HEK293 (cell line): ENCODE results near the gene FGF19.

Source experiments
- AEBP2 ChIP-seq: fragments of 450-650 bp; formaldehyde crosslinking; IDR thresholded peaks from 2 replicates; pipeline ENCODE4 v1.5.1; 2016; ENCODE audit warnings: missing biosample characterization, missing genetic modification characterization, borderline replicate concordance
- BCL11B ChIP-seq: fragments of 450-650 bp; formaldehyde crosslinking; IDR thresholded peaks from 2 replicates; pipeline ENCODE4 v1.5.1; 2016; ENCODE audit warnings: low read depth, missing biosample characterization, missing genetic modification characterization
- GLIS1 ChIP-seq: fragments of 450-650 bp; formaldehyde crosslinking; IDR thresholded peaks from 2 replicates; pipeline ENCODE4 v1.5.1; 2016; ENCODE audit warnings: missing biosample characterization, missing genetic modification characterization
- KLF1 ChIP-seq: fragments of 450-650 bp; formaldehyde crosslinking; IDR thresholded peaks from 2 replicates; pipeline ENCODE4 v1.5.1; 2016; ENCODE audit warnings: missing biosample characterization, missing genetic modification characterization
- MEIS1 ChIP-seq: sonication (generic); formaldehyde crosslinking; IDR thresholded peaks from 2 replicates; pipeline ENCODE4 v1.8.1; 2022; ENCODE audit warnings: missing genetic modification reagents, mild to moderate bottlenecking, borderline replicate concordance
- OSR2 ChIP-seq: fragments of 450-650 bp; formaldehyde crosslinking; IDR thresholded peaks from 2 replicates; pipeline ENCODE4 v1.5.1; 2016; ENCODE audit warnings: missing biosample characterization, missing genetic modification characterization
- PBX3 ChIP-seq: sonication (generic); formaldehyde crosslinking; IDR thresholded peaks from 2 replicates; pipeline ENCODE4 v1.8.1; 2022; ENCODE audit warnings: mild to moderate bottlenecking, moderate library complexity, missing genetic modification reagents
- PRDM1 ChIP-seq: fragments of 450-650 bp; formaldehyde crosslinking; IDR thresholded peaks from 2 replicates; pipeline ENCODE4; 2016; ENCODE audit warnings: missing biosample characterization, missing genetic modification characterization
- SP2 ChIP-seq: fragments of 450-650 bp; formaldehyde crosslinking; IDR thresholded peaks from 2 replicates; pipeline ENCODE4 v1.5.1; 2016; ENCODE audit warnings: missing biosample characterization, missing genetic modification characterization
- ZBTB21 ChIP-seq: fragments of 450-650 bp; formaldehyde crosslinking; IDR thresholded peaks from 2 replicates; pipeline ENCODE4 v1.5.1; 2017; ENCODE audit warnings: missing biosample characterization, missing genetic modification characterization
- ZBTB44 ChIP-seq: fragments of 450-650 bp; IDR thresholded peaks from 2 replicates; pipeline ENCODE4 v1.5.1; 2018; ENCODE audit warnings: missing biosample characterization, mild to moderate bottlenecking, missing genetic modification characterization
- ZNF148 ChIP-seq: fragments of 450-650 bp; formaldehyde crosslinking; IDR thresholded peaks from 2 replicates; pipeline ENCODE4 v1.5.0; 2017; ENCODE audit warnings: missing biosample characterization, missing genetic modification characterization, borderline replicate concordance
- ZNF157 ChIP-seq: fragments of 450-650 bp; formaldehyde crosslinking; IDR thresholded peaks from 2 replicates; pipeline ENCODE4 v1.5.1; 2016; ENCODE audit warnings: missing biosample characterization, missing genetic modification characterization
- ZNF302 ChIP-seq: fragments of 450-650 bp; formaldehyde crosslinking; IDR thresholded peaks from 2 replicates; pipeline ENCODE4 v1.5.1; 2016; ENCODE audit warnings: missing biosample characterization, missing genetic modification characterization, low read depth
- ZNF341 ChIP-seq: fragments of 450-650 bp; formaldehyde crosslinking; IDR thresholded peaks from 2 replicates; pipeline ENCODE4; 2016; ENCODE audit warnings: low read depth, missing biosample characterization, missing genetic modification characterization
- ZNF366 ChIP-seq: fragments of 450-650 bp; formaldehyde crosslinking; conservative IDR thresholded peaks from 2 replicates; pipeline ENCODE4 v1.5.1; 2016; ENCODE audit warnings: missing biosample characterization, missing genetic modification characterization
- ZNF37A ChIP-seq: fragments of 450-650 bp; IDR thresholded peaks from 2 replicates; pipeline ENCODE4 v1.5.1; 2018; ENCODE audit warnings: missing biosample characterization, missing genetic modification characterization
- ZNF404 ChIP-seq: fragments of 450-650 bp; formaldehyde crosslinking; IDR thresholded peaks from 2 replicates; pipeline ENCODE4 v1.5.1; 2017; ENCODE audit warnings: missing biosample characterization, missing genetic modification characterization
- ZNF416 ChIP-seq: fragments of 450-650 bp; formaldehyde crosslinking; IDR thresholded peaks from 2 replicates; pipeline ENCODE4 v1.5.1; 2016; ENCODE audit warnings: missing biosample characterization, missing genetic modification characterization
- ZNF473 ChIP-seq: fragments of 450-650 bp; formaldehyde crosslinking; IDR thresholded peaks from 2 replicates; pipeline ENCODE4 v1.5.1; 2017; ENCODE audit warnings: missing biosample characterization, missing genetic modification characterization
- ZNF529 ChIP-seq: fragments of 450-650 bp; formaldehyde crosslinking; IDR thresholded peaks from 2 replicates; pipeline ENCODE4 v1.5.1; 2017; ENCODE audit warnings: missing genetic modification characterization, missing biosample characterization; ENCODE audit not compliant: insufficient replicate concordance
- ZNF548 ChIP-seq: fragments of 450-650 bp; formaldehyde crosslinking; IDR thresholded peaks from 2 replicates; pipeline ENCODE4 v1.5.1; 2016; ENCODE audit warnings: missing biosample characterization, missing genetic modification characterization
- ZNF555 ChIP-seq: fragments of 450-650 bp; formaldehyde crosslinking; conservative IDR thresholded peaks from 2 replicates; pipeline ENCODE4 v1.5.1; 2017; ENCODE audit warnings: missing biosample characterization, mild to moderate bottlenecking, missing genetic modification characterization, inconsistent platforms
- ZNF560 ChIP-seq: fragments of 450-650 bp; formaldehyde crosslinking; IDR thresholded peaks from 2 replicates; pipeline ENCODE4 v1.5.1; 2017; ENCODE audit warnings: missing biosample characterization, missing genetic modification characterization, borderline replicate concordance
- ZNF561 ChIP-seq: fragments of 450-650 bp; IDR thresholded peaks from 2 replicates; pipeline ENCODE4 v1.5.1; 2018; ENCODE audit warnings: missing biosample characterization, missing genetic modification characterization, borderline replicate concordance
- ZNF600 ChIP-seq: fragments of 450-650 bp; formaldehyde crosslinking; IDR thresholded peaks from 2 replicates; pipeline ENCODE4 v1.5.1; 2016; ENCODE audit warnings: missing biosample characterization, missing genetic modification characterization
- ZNF610 ChIP-seq: fragments of 450-650 bp; formaldehyde crosslinking; IDR thresholded peaks from 2 replicates; pipeline ENCODE4 v1.5.1; 2016; ENCODE audit warnings: missing biosample characterization, missing genetic modification characterization, borderline replicate concordance
- ZNF747 ChIP-seq: fragments of 450-650 bp; formaldehyde crosslinking; IDR thresholded peaks from 2 replicates; pipeline ENCODE4 v1.5.1; 2016; ENCODE audit warnings: missing biosample characterization, missing genetic modification characterization
- ZNF785 ChIP-seq: fragments of 450-650 bp; formaldehyde crosslinking; IDR thresholded peaks from 2 replicates; pipeline ENCODE4 v1.5.1; 2016; ENCODE audit warnings: missing biosample characterization, missing genetic modification characterization
- ZSCAN18 ChIP-seq: fragments of 450-650 bp; formaldehyde crosslinking; IDR thresholded peaks from 2 replicates; pipeline ENCODE4 v1.5.1; 2016; ENCODE audit warnings: missing biosample characterization, missing genetic modification characterization
- ZSCAN4 ChIP-seq: fragments of 450-650 bp; formaldehyde crosslinking; IDR thresholded peaks from 2 replicates; pipeline ENCODE4 v1.5.1; 2017; ENCODE audit warnings: missing biosample characterization, missing genetic modification characterization

Gene FGF19

GRCh38 chr11:69704508-69705253 is 859 bp upstream of the FGF19 start (continued):
- TF ChIP-seq BCL11B (tag by site-specific recombination) (no peak), ZNF416 (tag by site-specific recombination) (no peak), ZSCAN18 (tag by site-specific recombination) (no peak), ZNF560 (tag by site-specific recombination) (no peak), GLIS1 (tag by site-specific recombination) (peak; percentile 46), ZNF548 (tag by site-specific recombination) (no peak), ZNF366 (no peak), PRDM1 (no peak), ZNF555 (tag by site-specific recombination) (no peak), SP2 (tag by site-specific recombination) (no peak), ZBTB21 (tag by site-specific recombination) (peak; percentile 34; the same call in 1 of the 2 replicates), ZNF561 (tag by site-specific recombination) (peak; percentile 82), MEIS1 (CRISPR knock-in tag) (no peak), ZNF157 (tag by site-specific recombination) (no peak), OSR2 (tag by site-specific recombination) (no peak), ZNF747 (tag by site-specific recombination) (no peak), PBX3 (no peak), ZNF600 (tag by site-specific recombination) (no peak), ZNF148 (no peak), KLF1 (tag by site-specific recombination) (no peak), ZBTB44 (tag by site-specific recombination) (no peak), ZNF473 (tag by site-specific recombination) (no peak), ZNF302 (tag by site-specific recombination) (no peak), ZNF37A (tag by site-specific recombination) (no peak), AEBP2 (tag by site-specific recombination) (no peak), ZNF610 (no peak), ZNF785 (tag by site-specific recombination) (no peak), ZSCAN4 (tag by site-specific recombination) (no peak), ZNF404 (tag by site-specific recombination) (no peak), ZNF341 (tag by site-specific recombination) (peak; percentile 72; the same call in 1 of the 2 replicates), ZNF529 (tag by site-specific recombination) (no peak)
